ENCODE measurements around the gene KCNIP1. TPM values are rescaled to one million over a fixed set of nuclear protein-coding genes. Genes with fewer than 3 reads are reported as not detected.
A peak's percentile ranks its signal among the peaks of the same experiment; 100 is the strongest.

KCNIP1 gene
- total RNA-seq, 2 donors from 2014 or later: 1.6 to 13.5 TPM

DNA sequence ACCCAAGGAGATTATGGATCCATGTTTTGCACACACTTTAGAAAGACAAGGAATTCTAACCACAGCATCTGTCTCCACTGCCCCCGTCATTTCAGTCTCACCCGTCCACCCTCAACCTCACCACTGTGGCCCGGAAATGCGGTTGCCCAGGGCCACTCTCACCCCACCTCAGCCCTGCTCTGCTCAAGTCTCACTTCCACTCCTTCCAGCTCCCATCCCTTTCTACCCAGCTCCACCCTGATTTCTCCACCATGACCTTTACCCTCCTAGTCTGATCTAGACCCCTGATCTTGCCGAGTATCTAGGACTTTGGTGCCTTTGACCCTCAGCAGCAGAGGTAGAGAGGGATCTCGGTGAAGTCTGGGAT lies 7.2 kb upstream of the KCNIP1 start:
- intact Hi-C loops (cut with DNase I): no loop called here

DNA sequence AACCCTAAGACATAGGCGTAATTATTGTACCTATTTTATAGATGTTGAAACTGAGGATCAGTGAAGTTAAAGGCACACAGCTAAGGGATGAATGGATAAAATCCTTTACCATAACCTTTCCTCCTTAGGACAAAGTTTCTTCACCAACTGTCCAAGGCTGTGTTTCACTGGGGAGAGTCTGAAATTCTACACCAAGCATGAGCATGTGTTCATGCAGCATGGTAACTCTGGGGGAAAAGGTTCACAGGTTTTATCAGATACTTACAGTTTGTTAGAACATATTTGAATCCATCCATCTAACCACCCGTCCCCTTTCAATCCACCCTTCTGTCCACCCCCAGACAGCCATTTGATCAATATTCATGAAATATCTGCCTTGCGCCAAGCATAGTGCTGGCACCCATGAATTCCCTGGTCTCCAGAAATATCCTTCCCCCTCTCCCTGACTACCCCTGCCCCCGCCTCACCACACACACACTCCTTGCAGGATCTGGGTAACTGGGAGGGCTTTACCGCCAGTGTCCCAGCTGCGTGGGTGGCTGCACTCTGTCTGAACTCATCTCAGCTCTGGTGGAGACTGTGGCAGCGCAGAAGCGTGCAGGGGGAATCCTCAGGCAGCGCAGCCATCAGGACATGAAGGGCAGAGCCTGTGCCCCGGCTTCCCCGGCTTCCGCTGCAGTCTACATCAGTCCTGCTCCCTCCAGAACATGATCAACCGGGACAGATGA lies 6.3 kb upstream of the KCNIP1 start:
- Histone ChIP-seq H3K27me3 (replicated peaks; ENCODE audit: insufficient read depth) (no peaks in the 10 kb centered on the region), H3K27ac (no peak overlapping the region), H3K36me3 (no peaks in the 10 kb centered on the region), H3K9me3 (no peaks in the 10 kb centered on the region), H3K4me3 (no peak overlapping the region), H3K4me1 (replicated peaks) (no peaks in the 10 kb centered on the region)
- 48% methylated on average over 13 of the region's 13 CpGs for WGBS
- intact Hi-C loops (cut with DNase I): no loop called here
- no peak for DNase-seq (ENCODE audit: low spot score)
- TF ChIP-seq POLR2AphosphoS5 (IDR thresholded peaks at IDR 0.05) (no peak), POLR2A (IDR thresholded peaks at IDR 0.05) (no peak)
- TF ChIP-seq, protein P1, sequence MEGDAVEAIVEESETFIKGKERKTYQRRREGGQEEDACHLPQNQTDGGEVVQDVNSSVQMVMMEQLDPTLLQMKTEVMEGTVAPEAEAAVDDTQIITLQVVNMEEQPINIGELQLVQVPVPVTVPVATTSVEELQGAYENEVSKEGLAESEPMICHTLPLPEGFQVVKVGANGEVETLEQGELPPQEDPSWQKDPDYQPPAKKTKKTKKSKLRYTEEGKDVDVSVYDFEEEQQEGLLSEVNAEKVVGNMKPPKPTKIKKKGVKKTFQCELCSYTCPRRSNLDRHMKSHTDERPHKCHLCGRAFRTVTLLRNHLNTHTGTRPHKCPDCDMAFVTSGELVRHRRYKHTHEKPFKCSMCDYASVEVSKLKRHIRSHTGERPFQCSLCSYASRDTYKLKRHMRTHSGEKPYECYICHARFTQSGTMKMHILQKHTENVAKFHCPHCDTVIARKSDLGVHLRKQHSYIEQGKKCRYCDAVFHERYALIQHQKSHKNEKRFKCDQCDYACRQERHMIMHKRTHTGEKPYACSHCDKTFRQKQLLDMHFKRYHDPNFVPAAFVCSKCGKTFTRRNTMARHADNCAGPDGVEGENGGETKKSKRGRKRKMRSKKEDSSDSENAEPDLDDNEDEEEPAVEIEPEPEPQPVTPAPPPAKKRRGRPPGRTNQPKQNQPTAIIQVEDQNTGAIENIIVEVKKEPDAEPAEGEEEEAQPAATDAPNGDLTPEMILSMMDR (IDR thresholded peaks at IDR 0.05): no peak

More for the DNA sequence above, 7.2 kb upstream of the KCNIP1 start:
- no peaks in the 10 kb centered on the region for H3K27me3 ChIP-seq (replicated peaks; ENCODE audit: insufficient read depth)
- H3K27ac ChIP-seq: no peak overlapping the region
- H3K4me1 ChIP-seq (replicated peaks): no peaks in the 10 kb centered on the region
- no peaks in the 10 kb centered on the region for H3K36me3 ChIP-seq
- H3K4me3 ChIP-seq: no peak overlapping the region
- 91% methylated on average over 6 of the region's 6 CpGs for WGBS
- no peak for DNase-seq (ENCODE audit: low spot score)
- H3K9me3 ChIP-seq: no peaks in the 10 kb centered on the region
- TF ChIP-seq POLR2A (IDR thresholded peaks at IDR 0.05): no peak
- no peak for TF ChIP-seq POLR2AphosphoS5 (IDR thresholded peaks at IDR 0.05)
- TF ChIP-seq, protein P1 (IDR thresholded peaks at IDR 0.05): no peak

DNA sequence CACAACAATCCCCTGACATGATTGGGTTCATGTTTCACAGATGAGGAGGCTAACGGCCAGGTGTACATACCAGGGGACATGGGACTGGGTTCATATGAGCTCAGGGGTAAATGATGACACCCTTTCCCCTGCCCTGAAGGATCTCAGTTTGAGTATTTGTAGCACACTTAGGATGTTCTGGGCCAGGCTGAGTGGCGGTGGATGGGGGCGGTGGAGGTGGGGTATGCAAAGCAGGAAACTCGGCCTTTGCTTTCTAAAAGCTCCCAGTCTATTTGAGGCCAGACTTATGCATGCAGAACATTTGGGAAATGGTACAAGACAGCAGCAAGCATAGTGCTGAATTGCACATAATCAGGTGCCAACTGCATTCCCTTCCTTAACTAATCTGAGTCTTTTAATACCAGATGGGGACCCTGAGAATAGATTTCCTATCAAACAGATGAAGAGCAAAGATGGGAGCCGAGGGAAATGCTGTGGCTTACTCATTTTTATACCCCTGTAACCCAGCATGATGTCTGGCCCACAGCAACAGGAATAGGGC lies 4.9 kb upstream of the KCNIP1 start:
- no peaks in the 10 kb centered on the region for H3K4me1 ChIP-seq (replicated peaks)
- no peaks in the 10 kb centered on the region for H3K27me3 ChIP-seq (replicated peaks; ENCODE audit: insufficient read depth)
- intact Hi-C loops (cut with DNase I): no loop called here
- H3K36me3 ChIP-seq: no peaks in the 10 kb centered on the region
- no peak for TF ChIP-seq POLR2A (IDR thresholded peaks at IDR 0.05)
- TF ChIP-seq, protein P1 (IDR thresholded peaks at IDR 0.05): no peak
- no peak for TF ChIP-seq POLR2AphosphoS5 (IDR thresholded peaks at IDR 0.05)
- no peaks in the 10 kb centered on the region for H3K9me3 ChIP-seq
- 89% methylated on average over 5 of the region's 5 CpGs for WGBS
- H3K4me3 ChIP-seq: no peak overlapping the region
- no peak overlapping the region for H3K27ac ChIP-seq
- no peak for DNase-seq (ENCODE audit: low spot score)

DNA sequence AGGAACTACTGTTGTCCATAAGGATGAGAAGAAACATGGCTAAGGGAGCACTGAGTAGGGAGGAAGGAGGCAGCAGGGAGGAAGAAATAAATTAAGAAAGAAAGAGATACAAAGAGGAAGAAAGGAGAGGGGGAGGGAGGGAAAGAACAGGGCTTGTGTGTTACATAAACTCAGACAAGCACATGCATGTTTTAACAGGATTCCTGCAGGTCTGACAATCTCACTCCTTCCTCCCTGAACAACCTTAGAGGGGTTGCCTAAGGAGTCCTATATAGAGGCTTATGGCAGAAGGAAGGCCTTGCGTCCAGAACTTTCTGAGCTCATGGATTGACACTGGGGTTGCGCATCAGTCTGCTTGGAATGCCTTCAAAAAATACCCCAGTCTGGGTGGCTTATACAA lies 4.2 kb upstream of the KCNIP1 start:
- no peaks in the 10 kb centered on the region for H3K27me3 ChIP-seq (replicated peaks; ENCODE audit: insufficient read depth)
- no peaks in the 10 kb centered on the region for H3K4me1 ChIP-seq (replicated peaks)
- intact Hi-C loops (cut with DNase I): no loop called here

DNA sequence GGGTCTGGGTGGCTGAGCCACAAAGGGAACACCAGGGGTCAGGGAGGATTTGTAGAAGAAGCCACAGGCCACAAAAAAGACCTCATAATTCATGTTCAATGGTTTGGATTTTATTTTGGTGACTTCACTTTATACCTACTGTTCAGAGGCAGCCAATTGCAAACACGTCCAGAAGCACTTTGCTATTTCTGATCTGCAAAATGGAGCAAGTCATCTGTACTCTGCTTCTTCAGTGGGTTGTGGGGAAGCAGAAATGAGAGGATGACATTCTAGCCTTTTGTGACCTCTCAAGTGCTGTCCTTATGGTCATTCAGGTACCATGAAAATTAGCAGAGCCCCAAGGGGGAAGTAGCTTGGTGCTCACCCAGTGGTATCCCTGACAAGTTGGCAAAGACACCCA lies 2.5 kb upstream of the KCNIP1 start:
- no peak overlapping the region for H3K4me3 ChIP-seq
- 95% methylated on average over 1 of the region's 1 CpG for WGBS
- no peaks in the 10 kb centered on the region for H3K4me1 ChIP-seq (replicated peaks)
- TF ChIP-seq POLR2AphosphoS5 (IDR thresholded peaks at IDR 0.05) (no peak), POLR2A (IDR thresholded peaks at IDR 0.05) (no peak)
- TF ChIP-seq, protein P1 (IDR thresholded peaks at IDR 0.05): no peak
- no peak for DNase-seq (ENCODE audit: low spot score)
- no peaks in the 10 kb centered on the region for H3K36me3 ChIP-seq
- intact Hi-C loops (cut with DNase I): no loop called here
- H3K27me3 ChIP-seq (replicated peaks; ENCODE audit: insufficient read depth): no peaks in the 10 kb centered on the region
- H3K9me3 ChIP-seq: no peaks in the 10 kb centered on the region
- no peak overlapping the region for H3K27ac ChIP-seq

More for the DNA sequence above, 4.2 kb upstream of the KCNIP1 start:
- 97% methylated on average over 2 of the region's 2 CpGs for WGBS
- DNase-seq (ENCODE audit: low spot score): no peak
- H3K27ac ChIP-seq: no peak overlapping the region
- TF ChIP-seq POLR2A (IDR thresholded peaks at IDR 0.05) (no peak), POLR2AphosphoS5 (IDR thresholded peaks at IDR 0.05) (peak; percentile 15)
- H3K36me3 ChIP-seq: no peaks in the 10 kb centered on the region
- no peaks in the 10 kb centered on the region for H3K9me3 ChIP-seq
- no peak overlapping the region for H3K4me3 ChIP-seq
